ENCODE data around the gene SPATA33. TPM values are rescaled to one million over a fixed set of nuclear protein-coding genes. Genes with fewer than 3 reads are reported as not detected.

The SPATA33 gene
- total RNA-seq, 3 donors from 2014 or later: 8.0 to 11.0 (median 10.7) TPM

- DNase-seq: peak; percentile 99 to 100 (median 100)
- Histone ChIP-seq H3K4me1 (ENCODE audit: low read depth) (peaks cover 16% of the 10 kb centered on the region), H3K4me3 (no peak overlapping the region), H3K36me3 (ENCODE audit: low read depth) (no peaks in the 10 kb centered on the region), H3K9me3 (no peaks in the 10 kb centered on the region)
- TF ChIP-seq CTCF (IDR thresholded peaks at IDR 0.05): peak; percentile 84
- intact Hi-C loops (cut with DNase I, micrococcal nuclease): loop anchor here in 1 of 2 donors (10.0 kb wide), 1 partner anchor 95 kb away; no protein-coding TSS in a partner anchor
- ATAC-seq: peak; percentile 71
Measured at GRCh38 chr16:89700100-89700648, 42.5 kb downstream of the SPATA33 start.

DNA sequence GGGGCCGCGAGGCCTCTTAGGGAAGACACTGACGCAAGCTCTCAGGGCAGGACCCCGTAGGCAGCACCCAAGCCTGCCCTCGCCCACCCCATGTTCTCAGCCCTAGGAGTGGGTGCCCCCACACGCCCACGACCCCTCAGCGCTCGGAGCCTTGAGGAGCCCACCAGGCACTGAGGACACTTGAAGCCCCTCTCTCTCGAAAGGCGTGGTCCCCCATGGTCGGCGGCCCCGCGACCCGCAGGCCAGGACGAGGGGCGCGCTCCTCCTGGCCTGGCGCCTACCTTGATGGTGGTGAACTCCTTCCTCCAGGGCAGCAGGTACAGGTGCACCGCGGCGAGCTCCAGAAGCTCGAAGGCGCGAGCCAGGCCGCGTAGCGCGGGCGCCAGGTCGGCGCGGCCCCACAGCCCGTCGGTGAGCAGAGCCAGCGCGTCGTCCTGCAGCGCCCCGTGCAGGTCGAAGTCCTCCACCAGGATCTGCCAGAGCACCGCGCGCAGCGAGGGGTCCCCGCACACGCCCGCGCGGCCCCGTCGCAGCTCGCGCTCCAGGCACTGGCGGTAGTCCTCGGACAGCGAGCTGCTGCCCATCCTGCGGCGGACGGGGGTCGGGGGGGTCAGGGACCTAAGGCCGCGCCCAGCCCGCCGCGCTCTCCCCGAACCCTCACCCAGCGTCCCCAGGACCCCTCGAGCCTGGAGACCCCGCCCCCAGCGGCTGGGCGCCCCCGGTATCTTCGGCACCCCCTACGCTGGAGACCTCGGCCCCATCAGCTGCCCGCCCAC lies 43.2 kb downstream of the SPATA33 start:
- Histone ChIP-seq H3K4me1 (ENCODE audit: low read depth) (peaks cover 16% of the 10 kb centered on the region), H3K9me3 (no peaks in the 10 kb centered on the region), H3K36me3 (ENCODE audit: low read depth) (no peaks in the 10 kb centered on the region), H3K4me3 (peak overlapping the region; percentile 31)
- intact Hi-C loops (cut with DNase I, micrococcal nuclease): loop anchor here in 1 of 2 donors (10.0 kb wide), 1 partner anchor 94 kb away; no protein-coding TSS in a partner anchor
- ATAC-seq (peak; percentile 63), DNase-seq (peak; percentile 73 to 86 (median 85))
- no peak for TF ChIP-seq CTCF (IDR thresholded peaks at IDR 0.05)

GRCh38 chr16:89701425-89702406 lies 44.1 kb downstream of the SPATA33 start, which contains the start of gene SPATA2L:
Gene SPATA2L, minus strand, starts transcription at chr16:89701705. Its CDS starts 473 bp downstream, at chr16:89701232.
- intact Hi-C loops (cut with DNase I, micrococcal nuclease): loop anchor here in 1 of 2 donors (10.0 kb wide), 1 partner anchor 93 kb away; no protein-coding TSS in a partner anchor
- Histone ChIP-seq H3K36me3 (ENCODE audit: low read depth) (no peaks in the 10 kb centered on the region), H3K9me3 (no peaks in the 10 kb centered on the region), H3K4me1 (ENCODE audit: low read depth) (peaks cover 16% of the 10 kb centered on the region), H3K4me3 (peak within 1 kb of the TSS; percentile 31)
- peak; percentile 96 to 99 (median 98) for DNase-seq
- TF ChIP-seq CTCF (IDR thresholded peaks at IDR 0.05): no peak
- peak; percentile 80 for ATAC-seq

- TF ChIP-seq CTCF (IDR thresholded peaks at IDR 0.05): no peak
- H3K4me1 ChIP-seq (ENCODE audit: low read depth): peaks cover 22% of the 10 kb centered on the region
- DNase-seq (no peak), ATAC-seq (no peak)
- intact Hi-C loops (cut with DNase I, micrococcal nuclease): loop anchor here in 1 of 2 donors (10.0 kb wide), 1 partner anchor 91 kb away; no protein-coding TSS in a partner anchor
- H3K36me3 ChIP-seq (ENCODE audit: low read depth): no peaks in the 10 kb centered on the region
- H3K4me3 ChIP-seq: no peak overlapping the region
- no peaks in the 10 kb centered on the region for H3K9me3 ChIP-seq
Measured at GRCh38 chr16:89704281-89704680, 46.6 kb downstream of the SPATA33 start.

DNA sequence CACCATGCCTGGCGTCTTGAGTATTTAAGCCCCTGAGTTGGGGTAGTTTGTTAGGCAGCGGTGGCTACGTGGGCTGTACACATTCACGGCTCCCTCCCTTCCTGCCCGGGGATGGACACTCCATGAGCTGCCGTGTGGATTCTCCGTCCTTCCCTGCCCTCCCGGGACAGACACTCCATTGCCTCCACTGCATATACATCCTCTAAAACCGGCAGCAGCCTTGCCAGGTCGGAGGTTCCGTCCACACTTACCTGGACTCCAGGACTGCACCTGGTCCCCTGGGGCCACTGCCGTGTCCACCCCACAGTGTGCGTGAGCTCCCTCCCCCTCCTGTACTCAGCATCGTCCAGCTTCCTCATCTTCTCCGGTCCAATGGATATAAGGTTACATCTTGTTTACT lies 47.4 kb downstream of the SPATA33 start:
- intact Hi-C loops (cut with DNase I, micrococcal nuclease): loop anchor here in 1 of 2 donors (10.0 kb wide), 1 partner anchor 90 kb away; no protein-coding TSS in a partner anchor
- peak in 1 of 3 donors; percentile 52 for DNase-seq
- peaks cover 17% of the 10 kb centered on the region for H3K4me1 ChIP-seq (ENCODE audit: low read depth)

More for the DNA sequence above, 47.4 kb downstream of the SPATA33 start:
- H3K9me3 ChIP-seq: no peaks in the 10 kb centered on the region
- TF ChIP-seq CTCF (IDR thresholded peaks at IDR 0.05): no peak
- no peak for ATAC-seq
- H3K36me3 ChIP-seq (ENCODE audit: low read depth): no peaks in the 10 kb centered on the region
- H3K4me3 ChIP-seq: no peak overlapping the region
